NCI-H2029 treated with DMSO at 0.1 percent for 48 hours (cell line): ENCODE measurements around the gene HCN3.
"Not testable (repeated sequence)": the region's sequence is repeated elsewhere in the genome, so short reads cannot be mapped to it uniquely, and the experiment has no call there.

ENCODE experiments used
- DNase-seq: peaks from one replicate; lab custom pipeline; 2025; lab: John Stamatoyannopoulos, UW

The HCN3 gene

DNA sequence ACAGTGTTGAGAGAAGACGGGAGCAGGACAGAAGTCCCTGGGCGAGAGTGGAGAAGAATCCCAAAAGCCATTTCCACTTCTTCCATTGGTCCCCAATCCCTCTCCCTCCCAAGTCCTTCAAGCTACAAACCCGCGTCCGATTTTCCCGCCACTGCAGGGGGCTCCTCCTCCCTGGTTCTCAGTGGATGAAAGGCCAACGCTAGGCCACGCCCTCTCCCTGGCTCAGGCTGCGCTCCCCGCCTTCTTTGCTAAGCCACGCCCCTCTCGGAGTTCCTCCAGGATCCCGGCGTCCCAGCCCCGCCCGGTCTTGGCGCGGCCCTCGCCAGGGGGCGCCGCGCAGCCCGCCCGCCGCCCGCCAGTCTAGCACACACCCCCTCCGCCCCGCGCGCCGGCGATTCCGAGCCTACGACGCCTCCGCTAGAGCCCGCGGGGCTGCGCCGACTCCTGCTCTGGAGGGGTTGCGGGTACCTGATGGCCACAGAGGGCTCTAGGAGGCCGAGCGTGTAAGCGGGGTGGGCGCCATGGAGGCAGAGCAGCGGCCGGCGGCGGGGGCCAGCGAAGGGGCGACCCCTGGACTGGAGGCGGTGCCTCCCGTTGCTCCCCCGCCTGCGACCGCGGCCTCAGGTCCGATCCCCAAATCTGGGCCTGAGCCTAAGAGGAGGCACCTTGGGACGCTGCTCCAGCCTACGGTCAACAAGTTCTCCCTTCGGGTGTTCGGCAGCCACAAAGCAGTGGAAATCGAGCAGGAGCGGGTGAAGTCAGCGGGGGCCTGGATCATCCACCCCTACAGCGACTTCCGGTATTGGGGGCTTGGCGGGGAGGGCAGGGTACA, at the start of gene HCN3:
HCN3 (plus strand) TSS at position 394 of the 832 bp plus-strand sequence; CDS start at position 522, 128 bp downstream.
- DNase-seq, result peak; percentile 91

DNA sequence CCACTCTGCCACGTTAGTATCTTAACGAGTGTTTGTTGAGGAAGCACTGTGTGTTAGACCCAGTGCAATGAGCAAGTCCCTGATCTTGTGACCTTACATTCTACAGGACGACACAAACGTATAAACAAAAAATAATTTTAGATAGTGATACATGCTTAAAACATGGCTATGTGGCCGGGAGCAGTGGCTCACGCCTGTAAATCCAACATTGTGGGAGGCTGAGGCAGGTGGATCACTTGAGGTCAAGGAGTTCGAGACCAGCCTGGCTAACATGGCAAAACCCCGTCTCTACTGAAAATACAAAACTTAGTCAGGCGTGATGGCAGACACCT, 49.2 kb upstream of the HCN3 start:
- DNase-seq, result no peak

- not testable (repeated sequence) for DNase-seq
Observed at GRCh38 chr1:155231302-155231701, 46.0 kb upstream of the HCN3 start.

DNA sequence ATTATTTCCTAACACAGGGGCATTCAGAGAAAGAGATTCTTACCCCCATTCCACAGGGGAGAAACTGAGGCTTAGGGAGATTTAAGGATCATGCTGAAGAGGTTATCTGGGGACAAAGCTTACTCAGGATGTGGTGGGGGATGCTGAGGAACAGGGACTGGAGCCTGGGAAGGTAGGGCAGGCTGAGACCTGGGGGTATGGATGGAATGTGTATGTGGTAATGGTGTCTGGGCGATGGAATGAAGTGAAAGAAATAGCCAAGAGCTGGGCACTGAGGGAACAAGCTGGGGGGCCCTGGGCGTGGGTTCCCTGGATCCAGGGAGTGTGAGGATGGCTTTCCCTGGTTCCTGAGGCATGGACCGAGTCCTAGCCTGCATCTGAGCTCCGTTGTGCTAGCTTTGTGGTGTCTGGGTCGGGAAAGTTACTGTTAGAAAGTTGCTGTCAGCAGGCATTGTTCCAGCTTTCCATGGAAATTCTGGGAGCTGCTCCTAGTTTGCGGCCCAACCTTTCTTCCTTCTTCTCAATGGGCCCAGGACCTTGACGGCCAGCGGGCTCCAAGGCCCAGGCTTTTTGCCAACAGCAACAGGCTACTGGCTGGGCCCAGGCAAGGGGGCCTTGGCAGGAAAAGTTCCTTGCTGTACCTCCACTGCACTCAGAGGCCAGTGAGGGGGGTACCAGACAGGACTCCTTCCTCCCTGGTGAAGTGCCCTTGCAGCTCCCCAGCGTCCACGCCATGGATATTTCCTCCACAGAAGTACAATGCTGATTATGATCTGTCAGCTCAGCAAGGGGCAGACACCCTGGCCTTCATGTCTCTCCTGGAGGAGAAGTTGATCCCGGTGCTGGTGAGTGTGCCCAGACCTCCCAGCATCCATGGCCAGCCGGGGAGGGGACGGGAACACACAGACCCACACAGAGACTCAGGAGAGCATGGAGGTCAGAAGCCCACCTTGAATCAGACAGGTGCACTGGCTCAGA, 45.0 kb upstream of the HCN3 start:
- DNase-seq, result not testable (repeated sequence)

GRCh38 chr1:155233502-155233901, 43.8 kb upstream of the HCN3 start:
- DNase-seq, result not testable (repeated sequence)

GRCh38 chr1:155235375-155235774, 41.9 kb upstream of the HCN3 start:
- not testable (repeated sequence) for DNase-seq

- DNase-seq, result no peak
Observed at GRCh38 chr1:155236451-155236850, 40.8 kb upstream of the HCN3 start.

GRCh38 chr1:155241069-155241679, 36.1 kb upstream of the HCN3 start:
- DNase-seq, result peak; percentile 47

- DNase-seq, result no peak
Observed at GRCh38 chr1:155241841-155242264, 35.4 kb upstream of the HCN3 start.

- no peak for DNase-seq
Observed at GRCh38 chr1:155242805-155243358, 34.4 kb upstream of the HCN3 start.

DNA sequence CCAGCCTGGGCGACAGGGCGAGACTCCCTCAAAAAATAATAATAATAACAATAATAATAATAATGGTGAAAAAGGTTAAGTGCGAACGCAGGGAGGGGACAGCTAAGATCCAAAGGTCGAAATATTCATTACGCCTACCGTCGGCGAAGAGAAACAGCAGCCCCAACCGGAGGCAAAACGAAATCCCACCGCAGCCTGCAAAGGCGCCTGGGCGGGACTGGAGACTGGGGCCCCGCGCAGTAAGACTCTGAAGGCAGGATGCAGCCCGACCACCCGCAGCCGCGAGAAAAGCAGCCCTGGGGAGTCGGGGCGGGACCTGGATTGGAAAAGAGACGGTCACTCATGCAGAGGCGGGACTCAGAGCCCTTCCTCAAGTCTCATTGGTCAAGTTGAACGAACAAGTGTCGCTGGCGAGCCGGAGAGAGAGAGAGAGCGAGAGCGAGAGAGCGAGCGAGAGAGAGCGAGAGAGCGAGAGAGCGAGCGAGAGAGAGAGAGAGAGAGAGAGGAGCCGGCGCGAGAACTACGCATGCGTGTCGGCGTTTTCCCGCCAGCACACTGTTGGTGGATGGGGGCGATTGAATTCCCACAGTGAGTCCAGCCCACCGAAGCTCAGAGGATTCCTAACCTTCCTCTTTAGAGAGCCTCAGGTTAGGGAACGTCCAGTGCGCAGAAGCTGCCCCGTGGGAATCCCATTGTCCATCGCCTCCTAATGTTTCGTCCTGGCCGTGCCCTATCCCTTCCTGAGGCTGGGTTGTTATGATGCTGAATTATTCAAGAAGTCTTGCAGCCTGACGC, 32.7 kb upstream of the HCN3 start:
- peak; percentile 92 for DNase-seq

DNA sequence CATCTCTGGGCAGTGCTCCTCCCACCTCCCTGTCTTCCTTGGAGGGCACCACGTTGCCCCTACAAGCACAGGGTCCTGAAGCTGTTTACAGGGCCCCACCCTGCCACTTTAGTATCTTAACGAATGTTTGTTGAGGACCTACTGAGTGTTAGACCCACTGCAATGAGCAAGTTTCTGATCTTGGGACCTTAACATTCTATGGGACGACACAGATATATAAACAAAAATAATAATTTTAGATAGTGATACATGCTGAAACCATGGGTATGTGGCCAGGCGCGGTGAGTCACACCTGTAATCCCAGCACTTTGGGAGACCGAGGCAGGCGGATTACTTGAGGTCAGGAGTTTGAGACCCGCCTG, 32.1 kb upstream of the HCN3 start:
- no peak for DNase-seq

GRCh38 chr1:155246796-155247195, 30.5 kb upstream of the HCN3 start:
- DNase-seq, result not testable (repeated sequence)

DNA sequence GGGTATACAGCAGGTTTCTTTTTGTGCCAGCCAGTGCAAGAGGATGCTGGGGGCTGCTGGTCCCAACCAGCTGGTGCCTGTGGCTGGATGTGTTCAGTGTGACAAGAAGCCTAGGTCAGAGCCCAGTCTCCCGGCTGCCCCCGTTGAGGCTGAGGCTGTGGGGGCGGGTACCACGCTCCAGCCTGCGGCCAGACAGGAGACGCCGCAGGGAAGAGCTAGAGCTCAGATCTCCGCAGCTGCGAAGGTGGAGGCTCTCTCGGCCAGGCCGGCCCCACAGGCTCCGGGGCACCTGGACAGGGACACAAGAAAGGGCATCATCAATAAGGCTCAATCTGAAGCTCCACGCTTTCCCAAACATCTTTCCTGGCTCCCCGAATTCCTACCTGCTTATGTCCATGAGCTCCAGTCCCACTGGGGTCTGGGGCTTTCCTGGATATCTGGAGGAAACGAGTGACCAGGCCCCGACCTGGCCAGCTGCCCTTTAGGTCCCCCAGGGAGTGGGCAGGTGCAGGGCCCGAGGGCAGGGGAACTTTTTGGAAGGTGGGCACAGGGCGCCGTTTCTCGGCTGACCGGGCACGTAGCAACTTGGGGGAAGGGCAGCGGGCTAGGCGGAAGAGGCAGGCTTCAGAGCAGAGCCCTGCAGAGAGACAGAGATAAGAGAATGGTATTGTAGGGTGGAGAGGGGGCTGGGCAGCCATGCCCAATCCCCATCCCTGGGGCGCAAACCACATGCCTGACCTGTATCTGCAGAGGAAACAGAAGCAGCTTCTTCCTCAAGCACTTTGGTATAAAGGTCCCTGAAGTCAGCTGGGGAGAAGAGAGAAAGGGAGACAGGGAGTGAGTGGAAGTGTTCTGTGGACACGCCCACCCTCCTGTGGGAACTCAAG, 29.4 kb upstream of the HCN3 start:
- no peak for DNase-seq

DNA sequence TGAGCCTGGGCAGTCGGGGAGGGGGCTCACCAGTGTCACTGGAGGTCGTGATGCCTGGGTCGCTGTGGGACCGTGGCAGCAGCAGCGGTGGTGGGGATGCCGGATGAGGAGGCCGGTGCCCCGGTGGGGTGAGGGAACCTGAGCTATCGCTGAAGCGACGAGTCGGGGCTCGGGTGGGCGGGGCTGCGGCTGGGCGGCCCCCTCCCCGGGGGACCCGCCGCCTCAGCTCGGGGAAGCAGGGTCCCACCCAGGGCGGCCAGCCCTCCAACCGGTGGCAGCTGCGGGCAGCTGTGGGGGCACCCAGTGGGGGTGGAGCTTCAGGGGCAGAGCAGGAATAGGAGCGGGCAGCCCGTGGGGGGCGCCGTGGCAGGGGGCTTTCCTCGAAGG, 27.0 kb upstream of the HCN3 start:
- no peak for DNase-seq

- DNase-seq, result peak; percentile 69
Observed at GRCh38 chr1:155250633-155251449, 26.4 kb upstream of the HCN3 start.

GRCh38 chr1:155251566-155251965, 25.7 kb upstream of the HCN3 start:
- DNase-seq, result no peak

DNA sequence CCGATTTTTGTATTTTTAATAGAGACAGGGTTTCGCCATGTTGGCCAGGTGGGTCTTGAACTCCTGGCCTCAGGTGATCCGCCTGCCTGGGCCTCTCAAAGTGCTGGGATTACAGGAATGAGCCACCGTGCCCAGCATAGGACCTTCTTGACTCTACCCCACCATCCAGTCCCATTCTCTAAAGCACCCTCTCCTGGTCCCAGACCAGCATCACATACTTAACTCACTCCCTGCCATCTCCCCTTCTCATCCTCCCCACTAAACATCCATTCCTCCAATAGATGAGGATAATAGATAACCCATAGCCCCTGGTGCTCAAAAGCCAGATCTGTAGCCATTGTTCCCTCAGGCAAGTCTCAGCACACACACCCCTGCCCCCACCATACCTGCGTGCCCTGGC, 24.1 kb upstream of the HCN3 start:
- no peak for DNase-seq

DNA sequence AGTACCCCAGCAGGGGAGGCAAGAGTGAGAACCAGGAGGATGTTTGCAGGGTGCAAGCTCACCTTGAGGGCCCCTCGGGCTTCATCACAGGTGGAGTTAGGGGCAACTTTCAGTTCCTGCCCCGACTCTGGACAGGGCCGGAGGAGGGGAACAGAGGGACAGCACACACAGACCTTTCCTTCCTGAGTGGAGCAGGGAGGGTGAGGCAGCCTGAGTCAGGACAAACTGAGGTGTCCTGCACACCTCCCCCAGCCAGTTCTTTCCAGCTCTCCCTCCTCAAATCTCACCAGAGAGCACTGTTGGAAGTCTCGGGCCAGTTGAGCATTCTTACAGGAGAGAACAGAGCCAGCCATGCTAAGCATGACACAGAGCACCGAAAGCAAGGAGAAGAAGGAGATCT, 23.5 kb upstream of the HCN3 start:
- DNase-seq, result no peak
